SU-DHL-6 (cell line): ENCODE data around the gene DBNDD1.

ENCODE experiments used
- H2AFZ ChIP-seq: fragments of 200-600 bp; sonication (generic); 2 replicates; pipeline ENCODE4 v1.6.1; 2014; ENCODE audit warnings: low read depth, mild to moderate bottlenecking, moderate library complexity, mixed read lengths, antibody characterized with exemption, low read length; ENCODE audit not compliant: severe bottlenecking
- H3F3A ChIP-seq: fragments of 200-600 bp; shearing (Covaris generic); 2 replicates; pipeline ENCODE4 v1.6.0; 2016; ENCODE audit warnings: antibody characterized with exemption, mild to moderate bottlenecking; ENCODE audit not compliant: insufficient read depth
- H3K27ac ChIP-seq: fragments of 200-600 bp; sonication (generic); 2 replicates; pipeline ENCODE4 v1.5.1; 2016; ENCODE audit warnings: low read depth, mild to moderate bottlenecking, low read length, moderate library complexity, mixed read lengths
- H3K27me3 ChIP-seq: fragments of 200-600 bp; sonication (generic), shearing (Covaris generic); 2 replicates; pipeline ENCODE4 v1.6.0; 2014; ENCODE audit warnings: mild to moderate bottlenecking, low read length
- H3K36me3 ChIP-seq: fragments of 200-600 bp; sonication (generic); 2 replicates; pipeline ENCODE4 v1.6.1; 2014; ENCODE audit warnings: mild to moderate bottlenecking, low read length, mixed read lengths
- H3K4me2 ChIP-seq: fragments of 300-600, 200-600 bp; shearing (Covaris generic), sonication (generic); 2 replicates; pipeline ENCODE4 v1.6.0; 2014; ENCODE audit warnings: low read length, low read depth, mild to moderate bottlenecking; ENCODE audit not compliant: poor library complexity, severe bottlenecking
- H3K4me3 ChIP-seq: fragments of 200-600 bp; sonication (generic); 2 replicates; pipeline ENCODE4 v1.5.1; 2014; ENCODE audit warnings: antibody characterized with exemption, low read length, mild to moderate bottlenecking, mixed read lengths; ENCODE audit not compliant: insufficient read depth, poor library complexity, severe bottlenecking
- H3K79me2 ChIP-seq: fragments of 200-600 bp; sonication (generic); 2 replicates; pipeline ENCODE4 v1.6.1; 2014; ENCODE audit warnings: mild to moderate bottlenecking, low read length, moderate library complexity; ENCODE audit not compliant: insufficient read depth
- H3K9ac ChIP-seq: fragments of 200-600 bp; sonication (generic); 2 replicates; pipeline ENCODE4 v1.7.0; 2014; ENCODE audit warnings: mild to moderate bottlenecking, low read length
- H3K9me2 ChIP-seq: fragments of 200-600 bp; sonication (generic); replicated peaks from 2 replicates; pipeline ENCODE4 v1.6.1; 2014; ENCODE audit warnings: low read length; ENCODE audit not compliant: insufficient read depth
- H3K9me3 ChIP-seq: fragments of 200-600 bp; sonication (generic); 2 replicates; pipeline ENCODE4 v1.6.1; 2014; ENCODE audit warnings: low read length, mixed read lengths; ENCODE audit not compliant: insufficient read depth
- H4K20me1 ChIP-seq: fragments of 200-600 bp; sonication (generic); 2 replicates; pipeline ENCODE4 v1.6.1; 2014; ENCODE audit warnings: low read depth, mild to moderate bottlenecking, antibody characterized with exemption, low read length, moderate library complexity, mixed read lengths
- EZH2phosphoT487 ChIP-seq: fragments of 200-600 bp; sonication (generic), shearing (Covaris generic); conservative IDR thresholded peaks from 2 replicates; pipeline ENCODE4 v1.6.1; 2018; ENCODE audit warnings: mild to moderate bottlenecking, antibody characterized with exemption, low read length, moderate library complexity, mixed read lengths
- TF ChIP-seq, protein P1 (sequence below): fragments of 200-600 bp; sonication (generic); IDR thresholded peaks from one replicate; pipeline ENCODE4 v1.5.1; 2017; ENCODE audit warnings: antibody characterized with exemption, mild to moderate bottlenecking, low read length, moderate library complexity; ENCODE audit not compliant: insufficient read depth, poor library complexity, severe bottlenecking

Gene DBNDD1

GRCh38 chr16:89994389-89994720, 24.9 kb downstream of the DBNDD1 start:
- Histone ChIP-seq H3K9ac (no peak overlapping the region), H3K27me3 (no peaks in the 10 kb centered on the region), H4K20me1 (no peaks in the 10 kb centered on the region), H3K36me3 (peaks cover 16% of the 10 kb centered on the region; the same call in 1 of the 2 replicates), H3K27ac (no peak overlapping the region), H3F3A (no peaks in the 10 kb centered on the region), H3K79me2 (no peaks in the 10 kb centered on the region), H3K9me3 (no peaks in the 10 kb centered on the region), H3K4me2 (no peak overlapping the region), H3K9me2 (no peaks in the 10 kb centered on the region), H3K4me3 (no peak overlapping the region), H2AFZ (no peak overlapping the region)
- TF ChIP-seq, protein P1, sequence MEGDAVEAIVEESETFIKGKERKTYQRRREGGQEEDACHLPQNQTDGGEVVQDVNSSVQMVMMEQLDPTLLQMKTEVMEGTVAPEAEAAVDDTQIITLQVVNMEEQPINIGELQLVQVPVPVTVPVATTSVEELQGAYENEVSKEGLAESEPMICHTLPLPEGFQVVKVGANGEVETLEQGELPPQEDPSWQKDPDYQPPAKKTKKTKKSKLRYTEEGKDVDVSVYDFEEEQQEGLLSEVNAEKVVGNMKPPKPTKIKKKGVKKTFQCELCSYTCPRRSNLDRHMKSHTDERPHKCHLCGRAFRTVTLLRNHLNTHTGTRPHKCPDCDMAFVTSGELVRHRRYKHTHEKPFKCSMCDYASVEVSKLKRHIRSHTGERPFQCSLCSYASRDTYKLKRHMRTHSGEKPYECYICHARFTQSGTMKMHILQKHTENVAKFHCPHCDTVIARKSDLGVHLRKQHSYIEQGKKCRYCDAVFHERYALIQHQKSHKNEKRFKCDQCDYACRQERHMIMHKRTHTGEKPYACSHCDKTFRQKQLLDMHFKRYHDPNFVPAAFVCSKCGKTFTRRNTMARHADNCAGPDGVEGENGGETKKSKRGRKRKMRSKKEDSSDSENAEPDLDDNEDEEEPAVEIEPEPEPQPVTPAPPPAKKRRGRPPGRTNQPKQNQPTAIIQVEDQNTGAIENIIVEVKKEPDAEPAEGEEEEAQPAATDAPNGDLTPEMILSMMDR = no peak
- TF ChIP-seq EZH2phosphoT487 = no peak

DNA sequence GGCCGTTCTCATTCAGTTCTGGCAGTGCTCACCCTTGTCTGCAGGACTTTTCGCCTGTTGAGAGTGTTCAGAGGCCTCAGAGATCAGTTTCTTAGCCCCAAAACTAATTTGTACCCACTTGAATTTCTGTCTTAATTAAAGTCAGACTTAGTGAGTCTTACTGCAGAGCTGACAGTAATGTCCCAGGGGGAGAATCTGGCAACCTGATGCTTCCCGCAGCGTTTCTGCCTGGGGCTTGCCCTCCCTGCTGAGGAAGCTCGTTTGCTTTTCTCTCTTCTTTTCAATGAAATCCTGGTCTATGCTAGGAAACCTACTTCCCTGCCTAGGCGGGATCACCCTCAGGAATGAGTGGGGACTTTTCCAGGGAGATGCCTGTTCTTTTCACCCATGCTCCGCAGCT, 25.3 kb downstream of the DBNDD1 start:
- H4K20me1 ChIP-seq = no peaks in the 10 kb centered on the region
- H3K4me3 ChIP-seq = no peak overlapping the region
- H3K9me3 ChIP-seq = no peaks in the 10 kb centered on the region
- TF ChIP-seq EZH2phosphoT487 = no peak
- H3K9ac ChIP-seq = no peak overlapping the region
- no peaks in the 10 kb centered on the region for H3K27me3 ChIP-seq
- peaks cover 16% of the 10 kb centered on the region; the same call in 1 of the 2 replicates for H3K36me3 ChIP-seq
- no peaks in the 10 kb centered on the region for H3F3A ChIP-seq
- no peaks in the 10 kb centered on the region for H3K79me2 ChIP-seq
- no peak overlapping the region for H3K4me2 ChIP-seq
- H3K27ac ChIP-seq = no peak overlapping the region
- H2AFZ ChIP-seq = no peak overlapping the region
- no peaks in the 10 kb centered on the region for H3K9me2 ChIP-seq

DNA sequence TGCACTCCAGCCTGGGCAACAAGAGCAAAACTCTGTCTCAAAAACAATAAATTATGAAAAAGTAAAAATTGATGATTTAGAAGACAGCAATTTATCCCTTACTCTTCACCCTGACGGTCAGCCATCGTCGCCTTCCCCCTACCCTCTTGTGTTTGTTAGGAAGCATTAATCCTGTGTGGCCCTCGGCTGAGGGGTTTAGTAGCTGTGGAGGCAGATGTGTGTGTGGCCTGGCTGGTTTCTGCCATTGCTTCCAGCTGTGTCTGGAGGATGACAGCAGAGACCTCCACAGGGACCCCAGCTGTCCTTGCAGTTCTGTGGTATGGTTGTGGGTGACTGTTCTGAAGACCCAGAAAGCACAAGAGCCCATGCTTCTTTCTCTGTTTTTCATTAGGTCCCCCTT, 25.9 kb downstream of the DBNDD1 start:
- Histone ChIP-seq H3F3A (no peaks in the 10 kb centered on the region), H3K9me2 (no peaks in the 10 kb centered on the region), H3K4me2 (no peak overlapping the region), H3K27ac (no peak overlapping the region), H2AFZ (no peak overlapping the region), H3K9ac (no peak overlapping the region), H3K79me2 (no peaks in the 10 kb centered on the region), H3K27me3 (no peaks in the 10 kb centered on the region), H3K4me3 (no peak overlapping the region), H3K9me3 (no peaks in the 10 kb centered on the region), H4K20me1 (no peaks in the 10 kb centered on the region), H3K36me3 (peaks cover 16% of the 10 kb centered on the region; the same call in 1 of the 2 replicates)
- no peak for TF ChIP-seq EZH2phosphoT487
- TF ChIP-seq, protein P1 = no peak

DNA sequence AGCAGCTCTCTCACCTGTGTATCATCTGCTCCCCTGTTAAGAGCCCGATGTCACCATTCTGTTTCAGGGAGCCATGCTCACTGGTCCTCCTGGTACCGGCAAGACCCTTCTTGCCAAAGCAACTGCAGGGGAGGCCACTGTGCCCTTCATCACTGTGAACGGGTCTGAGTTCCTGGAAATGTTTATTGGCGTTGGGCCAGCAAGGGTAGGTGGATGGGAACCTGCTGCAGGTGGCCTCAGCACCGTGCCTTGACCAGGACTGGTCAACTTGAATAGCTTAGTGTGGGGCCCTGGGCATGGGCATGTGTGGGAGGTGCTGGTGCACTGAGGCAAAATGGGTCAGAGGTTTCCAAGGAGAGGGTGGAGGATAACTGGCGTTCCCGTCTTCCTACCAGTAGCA, 28.5 kb downstream of the DBNDD1 start:
- H3K27me3 ChIP-seq = no peaks in the 10 kb centered on the region
- no peaks in the 10 kb centered on the region for H3F3A ChIP-seq
- H4K20me1 ChIP-seq = no peaks in the 10 kb centered on the region
- no peak overlapping the region for H3K27ac ChIP-seq
- no peak overlapping the region for H3K9ac ChIP-seq
- H3K9me3 ChIP-seq = no peaks in the 10 kb centered on the region
- no peak overlapping the region for H2AFZ ChIP-seq
- H3K4me3 ChIP-seq = no peak overlapping the region
- no peak overlapping the region for H3K4me2 ChIP-seq
- H3K9me2 ChIP-seq = no peaks in the 10 kb centered on the region
- TF ChIP-seq EZH2phosphoT487 = no peak
- TF ChIP-seq, protein P1 = no peak
- H3K36me3 ChIP-seq = peaks cover 11% of the 10 kb centered on the region; the same call in 1 of the 2 replicates
- H3K79me2 ChIP-seq = no peaks in the 10 kb centered on the region
